Parathyroid adenoma (tissue), 2 donors: ENCODE measurements around the gene SMOC1.

ENCODE experiments used
- H2AFZ ChIP-seq: fragments of 300-600 bp; sonication (generic); one replicate; pipeline ENCODE4 v1.7.0; 2017; ENCODE audit warnings: antibody characterized with exemption, mild to moderate bottlenecking
- H3K27ac ChIP-seq: fragments of 300-600 bp; sonication (generic); one replicate; pipeline ENCODE4 v1.7.0; 2017
- H3K27me3 ChIP-seq: fragments of 300-600 bp; sonication (generic); one replicate; pipeline ENCODE4 v1.7.0; 2017; ENCODE audit warnings: low read length; ENCODE audit not compliant: control insufficient read depth, insufficient read depth
- H3K36me3 ChIP-seq: fragments of 300-600 bp; sonication (generic); one replicate; pipeline ENCODE4 v1.7.0; 2017; ENCODE audit warnings: low read length; ENCODE audit not compliant: control insufficient read depth, insufficient read depth
- H3K4me1 ChIP-seq: fragments of 300-600 bp; sonication (generic); one replicate; pipeline ENCODE4 v1.7.0; 2017; ENCODE audit warnings: control low read depth
- H3K4me2 ChIP-seq: fragments of 300-600 bp; sonication (generic); one replicate; pipeline ENCODE4 v1.7.0; 2017; ENCODE audit warnings: low read length
- H3K4me3 ChIP-seq: fragments of 300-600 bp; sonication (generic); one replicate; pipeline ENCODE4 v1.7.0; 2017; ENCODE audit warnings: low read depth, low read length
- H3K79me2 ChIP-seq: fragments of 300-600 bp; sonication (generic); one replicate; pipeline ENCODE4 v1.7.0; 2017; ENCODE audit warnings: control low read depth
- H3K9ac ChIP-seq: fragments of 300-600 bp; sonication (generic); one replicate; pipeline ENCODE4 v1.7.0; 2017; ENCODE audit warnings: mild to moderate bottlenecking
- H3K9me3 ChIP-seq: fragments of 300-600 bp; sonication (generic); one replicate; pipeline ENCODE4 v1.7.0; 2017; ENCODE audit warnings: low read length; ENCODE audit not compliant: control insufficient read depth
- CTCF ChIP-seq: fragments of 300-600 bp; sonication (generic); IDR thresholded peaks from one replicate; pipeline ENCODE4 v1.7.0; 2017; ENCODE audit warnings: antibody characterized with exemption, mild to moderate bottlenecking
- donor health status: primary hyperparathyroidism.

Gene SMOC1

GRCh38 chr14:69848903-69849391, 30.3 kb upstream of the SMOC1 start:
- H3K79me2 ChIP-seq: no peaks in the 10 kb centered on the region
- no peaks in the 10 kb centered on the region for H3K27me3 ChIP-seq
- H3K4me2 ChIP-seq: no peak overlapping the region
- no peaks in the 10 kb centered on the region for H3K4me1 ChIP-seq
- H2AFZ ChIP-seq: peak overlapping the region; percentile 46
- H3K9ac ChIP-seq: no peak overlapping the region
- no peak overlapping the region for H3K27ac ChIP-seq
- no peak overlapping the region for H3K4me3 ChIP-seq
- no peak for TF ChIP-seq CTCF
- H3K36me3 ChIP-seq: no peaks in the 10 kb centered on the region
- H3K9me3 ChIP-seq: no peaks in the 10 kb centered on the region

- H3K4me1 ChIP-seq: no peaks in the 10 kb centered on the region
- H3K36me3 ChIP-seq: no peaks in the 10 kb centered on the region
- no peak overlapping the region for H3K27ac ChIP-seq
- no peak overlapping the region for H3K4me2 ChIP-seq
- no peak overlapping the region for H2AFZ ChIP-seq
- H3K9me3 ChIP-seq: no peaks in the 10 kb centered on the region
- no peaks in the 10 kb centered on the region for H3K79me2 ChIP-seq
- H3K4me3 ChIP-seq: no peak overlapping the region
- no peak for TF ChIP-seq CTCF
- H3K9ac ChIP-seq: no peak overlapping the region
- no peaks in the 10 kb centered on the region for H3K27me3 ChIP-seq
Measured at GRCh38 chr14:69850086-69850735, 29.0 kb upstream of the SMOC1 start.

GRCh38 chr14:69850736-69851112, 28.5 kb upstream of the SMOC1 start:
- TF ChIP-seq CTCF: no peak
- Histone ChIP-seq H3K9ac (no peak overlapping the region), H2AFZ (no peak overlapping the region), H3K79me2 (no peaks in the 10 kb centered on the region), H3K27ac (no peak overlapping the region), H3K36me3 (no peaks in the 10 kb centered on the region), H3K4me2 (no peak overlapping the region), H3K9me3 (no peaks in the 10 kb centered on the region), H3K4me3 (no peak overlapping the region), H3K4me1 (no peaks in the 10 kb centered on the region), H3K27me3 (no peaks in the 10 kb centered on the region)

GRCh38 chr14:69852531-69853321, 26.5 kb upstream of the SMOC1 start:
- H3K27ac ChIP-seq: no peak overlapping the region
- H3K27me3 ChIP-seq: no peaks in the 10 kb centered on the region
- TF ChIP-seq CTCF: no peak
- H3K9ac ChIP-seq: no peak overlapping the region
- no peaks in the 10 kb centered on the region for H3K9me3 ChIP-seq
- no peaks in the 10 kb centered on the region for H3K36me3 ChIP-seq
- H3K4me3 ChIP-seq: no peak overlapping the region
- H3K4me1 ChIP-seq: no peaks in the 10 kb centered on the region
- no peak overlapping the region for H2AFZ ChIP-seq
- H3K79me2 ChIP-seq: no peaks in the 10 kb centered on the region
- no peak overlapping the region for H3K4me2 ChIP-seq
